Measurements from ENCODE around the gene CREBBP.

Gene CREBBP

DNA sequence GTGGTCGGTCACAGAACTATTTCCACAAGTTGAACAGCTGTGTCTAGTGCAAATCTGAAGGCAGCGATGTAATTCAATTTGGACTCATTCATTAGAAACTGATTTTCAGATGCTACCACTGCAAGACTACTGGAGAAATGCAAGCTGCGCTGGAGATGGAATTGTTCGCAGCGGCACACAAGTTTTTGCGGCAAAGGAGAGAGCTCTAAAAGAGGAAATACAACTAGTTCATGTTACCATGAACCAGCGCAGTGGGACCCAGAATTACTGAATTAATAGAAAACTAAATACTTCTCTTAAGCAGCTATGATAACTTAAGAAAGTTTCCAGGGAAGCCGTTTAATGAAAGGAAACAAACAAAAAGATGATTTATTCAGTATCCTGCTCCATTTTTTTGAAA lies 1.9 kb downstream of the CREBBP start:
- H3K27ac Mint-ChIP-seq: peak overlapping the region; percentile 66 to 92 (median 91)
- peak overlapping the region; percentile 91 to 97 (median 96) for H3K4me3 Mint-ChIP-seq
- TF ChIP-seq, protein P1, sequence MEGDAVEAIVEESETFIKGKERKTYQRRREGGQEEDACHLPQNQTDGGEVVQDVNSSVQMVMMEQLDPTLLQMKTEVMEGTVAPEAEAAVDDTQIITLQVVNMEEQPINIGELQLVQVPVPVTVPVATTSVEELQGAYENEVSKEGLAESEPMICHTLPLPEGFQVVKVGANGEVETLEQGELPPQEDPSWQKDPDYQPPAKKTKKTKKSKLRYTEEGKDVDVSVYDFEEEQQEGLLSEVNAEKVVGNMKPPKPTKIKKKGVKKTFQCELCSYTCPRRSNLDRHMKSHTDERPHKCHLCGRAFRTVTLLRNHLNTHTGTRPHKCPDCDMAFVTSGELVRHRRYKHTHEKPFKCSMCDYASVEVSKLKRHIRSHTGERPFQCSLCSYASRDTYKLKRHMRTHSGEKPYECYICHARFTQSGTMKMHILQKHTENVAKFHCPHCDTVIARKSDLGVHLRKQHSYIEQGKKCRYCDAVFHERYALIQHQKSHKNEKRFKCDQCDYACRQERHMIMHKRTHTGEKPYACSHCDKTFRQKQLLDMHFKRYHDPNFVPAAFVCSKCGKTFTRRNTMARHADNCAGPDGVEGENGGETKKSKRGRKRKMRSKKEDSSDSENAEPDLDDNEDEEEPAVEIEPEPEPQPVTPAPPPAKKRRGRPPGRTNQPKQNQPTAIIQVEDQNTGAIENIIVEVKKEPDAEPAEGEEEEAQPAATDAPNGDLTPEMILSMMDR (IDR thresholded peaks at IDR 0.05; ENCODE audit: unreplicated experiment in 3 of 3): no peak
- H3K4me1 Mint-ChIP-seq: peaks cover 53% of the 10 kb centered on the region
- H3K27me3 Mint-ChIP-seq (ENCODE audit: low read depth): peaks cover 3% of the 10 kb centered on the region
- no peaks in the 10 kb centered on the region for H3K9me3 Mint-ChIP-seq
- H3K36me3 Mint-ChIP-seq (ENCODE audit: low read depth): peaks cover 30% of the 10 kb centered on the region

DNA sequence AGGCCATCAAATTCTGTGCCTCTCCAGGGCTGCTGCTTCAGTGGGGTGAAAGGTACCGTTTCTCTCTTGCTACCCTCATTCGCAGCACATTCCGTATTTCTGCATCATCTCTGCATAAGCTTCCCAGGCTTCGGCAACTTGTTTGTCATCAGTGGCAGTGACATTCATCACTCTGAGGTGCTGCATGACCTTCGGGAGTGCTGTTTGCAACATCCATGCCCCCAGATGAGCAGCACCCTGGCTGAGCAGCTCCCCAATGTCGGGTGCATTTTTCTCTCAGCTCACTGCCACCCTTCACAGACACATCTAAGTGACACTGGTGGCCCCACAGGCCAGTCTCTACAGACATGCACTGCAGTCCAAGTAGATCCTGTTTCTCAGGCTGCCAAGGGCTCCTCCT lies 3.8 kb downstream of the CREBBP start:
- peaks cover 2% of the 10 kb centered on the region for H3K27me3 Mint-ChIP-seq (ENCODE audit: low read depth)
- H3K4me3 Mint-ChIP-seq: peak overlapping the region; percentile 35 to 96 (median 91)
- peak overlapping the region in 1 of 3 experiments; percentile 63 for H3K27ac Mint-ChIP-seq
- peaks cover 30% of the 10 kb centered on the region for H3K36me3 Mint-ChIP-seq (ENCODE audit: low read depth)
- H3K9me3 Mint-ChIP-seq: no peaks in the 10 kb centered on the region
- peaks cover 72% of the 10 kb centered on the region for H3K4me1 Mint-ChIP-seq
- TF ChIP-seq, protein P1 (IDR thresholded peaks at IDR 0.05; ENCODE audit: unreplicated experiment in 3 of 3): no peak

DNA sequence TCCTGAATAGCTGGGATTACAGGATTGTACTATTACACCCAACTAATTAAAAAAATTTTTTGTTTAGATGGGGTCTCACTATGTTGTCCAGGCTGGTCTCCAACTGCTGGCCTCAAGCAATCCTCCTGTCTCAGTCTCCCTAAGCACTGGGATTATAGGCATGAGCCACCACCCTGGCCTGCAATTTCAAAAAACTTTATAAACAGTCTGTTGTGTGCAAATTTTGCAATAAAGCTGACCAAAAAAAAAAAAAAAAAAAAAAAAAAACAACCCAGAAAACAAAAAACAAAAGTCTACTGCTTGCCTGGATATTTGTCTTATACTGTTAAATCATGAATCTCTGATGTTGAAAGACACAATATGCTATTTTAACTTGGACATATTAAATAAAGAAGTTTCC lies 4.4 kb downstream of the CREBBP start:
- peaks cover 78% of the 10 kb centered on the region for H3K4me1 Mint-ChIP-seq
- H3K4me3 Mint-ChIP-seq: peak overlapping the region; percentile 35 to 96 (median 91)
- TF ChIP-seq, protein P1 (IDR thresholded peaks at IDR 0.05; ENCODE audit: unreplicated experiment in 3 of 3): no peak
- no peaks in the 10 kb centered on the region for H3K9me3 Mint-ChIP-seq
- no peaks in the 10 kb centered on the region for H3K27me3 Mint-ChIP-seq (ENCODE audit: low read depth)
- peaks cover 30% of the 10 kb centered on the region for H3K36me3 Mint-ChIP-seq (ENCODE audit: low read depth)
- H3K27ac Mint-ChIP-seq: no peak overlapping the region

DNA sequence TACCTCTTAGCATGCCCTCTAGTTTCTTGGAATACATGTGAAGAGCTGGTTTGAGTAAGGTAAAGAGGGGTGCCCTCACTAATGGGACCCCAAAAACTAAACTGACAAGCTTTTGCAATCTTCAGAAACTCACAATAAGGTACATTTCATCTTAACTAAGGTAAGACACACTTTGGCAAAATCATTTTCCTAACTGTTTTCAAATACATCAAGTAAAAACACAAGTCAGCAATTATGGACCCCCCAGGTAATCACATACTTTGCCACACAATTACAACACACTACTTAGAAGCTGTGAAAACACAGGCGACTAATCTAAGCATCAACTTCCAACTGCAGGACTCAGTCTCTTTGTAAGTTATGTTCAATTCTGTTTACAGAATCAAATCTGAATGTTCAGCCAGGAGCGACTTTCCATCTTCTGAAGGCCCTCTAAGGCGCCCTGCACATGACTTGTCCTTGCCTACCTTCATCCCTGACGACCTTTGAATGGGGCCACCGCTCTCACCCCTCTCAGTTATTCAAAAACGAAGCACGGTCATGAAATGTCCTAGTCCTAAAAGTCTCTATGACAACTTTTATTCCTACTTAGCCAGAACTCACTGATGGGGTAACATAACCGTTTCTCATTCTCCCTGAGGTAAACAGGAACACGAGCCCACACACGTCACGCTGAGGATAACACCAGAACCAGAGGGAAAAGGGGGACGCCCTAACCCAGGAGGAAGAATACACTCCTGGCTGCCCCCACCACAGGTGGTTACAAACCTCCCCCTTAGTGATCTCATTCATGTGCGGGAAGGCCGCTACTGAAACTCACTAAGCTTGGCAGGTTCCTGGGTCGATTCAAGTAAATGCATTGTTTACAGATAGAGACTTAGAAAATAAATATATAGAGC lies 5.5 kb downstream of the CREBBP start:
- H3K27me3 Mint-ChIP-seq (ENCODE audit: low read depth): no peaks in the 10 kb centered on the region
- H3K27ac Mint-ChIP-seq: peak overlapping the region in 1 of 3 experiments; percentile 45
- H3K4me3 Mint-ChIP-seq: peak overlapping the region in 2 of 3 experiments; percentile 6 to 33
- H3K4me1 Mint-ChIP-seq: peaks cover 89% of the 10 kb centered on the region
- no peaks in the 10 kb centered on the region for H3K9me3 Mint-ChIP-seq
- TF ChIP-seq, protein P1 (IDR thresholded peaks at IDR 0.05; ENCODE audit: unreplicated experiment in 3 of 3): no peak
- H3K36me3 Mint-ChIP-seq (ENCODE audit: low read depth): peaks cover 30% of the 10 kb centered on the region

DNA sequence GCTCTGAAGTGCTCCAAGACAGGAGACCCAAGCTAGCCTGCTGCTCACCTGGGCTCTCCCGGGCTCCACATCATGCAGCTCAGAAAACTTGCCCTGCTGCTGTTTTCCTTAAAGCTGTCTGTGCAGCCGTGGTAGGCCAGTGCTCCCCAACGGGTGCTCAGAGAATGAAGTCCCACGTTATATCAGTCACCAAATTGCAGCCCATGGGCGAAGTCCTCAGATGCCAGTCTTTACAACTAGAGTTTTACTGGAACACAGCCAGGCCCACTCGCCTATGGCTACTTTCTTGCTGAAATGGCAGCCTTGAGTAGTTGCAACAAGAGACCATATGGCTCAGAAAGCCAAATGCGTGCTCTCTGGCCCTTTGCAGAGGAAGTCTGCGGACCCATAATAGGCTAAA lies 6.3 kb downstream of the CREBBP start:
- H3K36me3 Mint-ChIP-seq (ENCODE audit: low read depth): peaks cover 29% of the 10 kb centered on the region
- H3K9me3 Mint-ChIP-seq: no peaks in the 10 kb centered on the region
- H3K27me3 Mint-ChIP-seq (ENCODE audit: low read depth): no peaks in the 10 kb centered on the region
- H3K4me3 Mint-ChIP-seq: no peak overlapping the region
- H3K27ac Mint-ChIP-seq: no peak overlapping the region
- peaks cover 94% of the 10 kb centered on the region for H3K4me1 Mint-ChIP-seq
- TF ChIP-seq, protein P1 (IDR thresholded peaks at IDR 0.05; ENCODE audit: unreplicated experiment in 3 of 3): no peak
